GM12892 (cell line): ENCODE data around the gene WDSUB1.

ENCODE experiments used
- DNase-seq: peaks from one replicate; pipeline ENCODE4 v3.0.0; 2011; ENCODE audit not compliant: insufficient read length
- FAIRE-seq: peaks from 2 replicates; lab custom pipeline; 2011; peaks lifted over from hg19 to GRCh38; lab: Jason Lieb, UNC
- POLR2A ChIP-seq: IDR thresholded peaks from 2 replicates; pipeline ENCODE4 v1.6.1; 2011; ENCODE audit warnings: low read depth, low read length, control low read depth
- POLR2AphosphoS5 ChIP-seq: IDR thresholded peaks from 2 replicates; pipeline ENCODE4 v1.6.1; 2011; ENCODE audit warnings: low read depth, low read length, control low read depth
- TAF1 ChIP-seq: IDR thresholded peaks from 2 replicates; pipeline ENCODE4 v1.6.1; 2011; ENCODE audit warnings: low read depth, mild to moderate bottlenecking, control low read depth, low read length, borderline replicate concordance

Gene WDSUB1

DNA sequence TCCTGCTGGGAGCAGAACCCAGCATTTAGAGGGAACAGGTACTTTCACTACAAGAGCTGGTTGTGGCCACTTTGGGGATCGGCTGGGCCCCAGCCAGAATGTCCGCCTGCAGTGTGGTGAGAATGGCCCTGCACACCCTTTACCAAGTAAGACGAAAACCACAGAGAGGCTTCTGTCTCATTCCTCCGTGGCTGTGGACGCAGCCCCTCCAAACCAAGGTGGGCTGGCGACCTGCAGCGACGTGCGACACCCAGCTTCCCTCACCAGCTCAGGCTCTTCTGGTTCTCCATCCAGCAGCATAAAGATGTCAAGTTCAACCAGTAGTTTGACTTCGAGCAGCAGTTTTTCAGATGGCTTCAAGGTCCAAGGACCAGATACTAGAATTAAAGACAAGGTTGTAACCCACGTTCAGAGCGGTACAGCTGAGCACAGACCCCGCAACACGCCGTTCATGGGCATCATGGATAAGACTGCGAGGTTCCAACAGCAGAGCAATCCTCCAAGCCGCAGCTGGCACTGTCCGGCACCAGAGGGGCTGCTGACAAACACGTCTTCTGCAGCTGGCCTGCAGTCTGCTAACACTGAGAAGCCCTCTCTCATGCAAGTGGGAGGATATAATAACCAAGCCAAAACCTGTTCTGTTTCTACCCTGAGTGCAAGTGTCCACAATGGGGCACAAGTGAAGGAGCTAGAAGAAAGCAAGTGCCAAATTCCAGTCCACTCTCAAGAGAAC is 56.2 kb downstream of the WDSUB1 start:
- no peak for FAIRE-seq
- DNase-seq = no peak
- TF ChIP-seq TAF1 = no peak
- no peak for TF ChIP-seq POLR2AphosphoS5
- TF ChIP-seq POLR2A = no peak

DNA sequence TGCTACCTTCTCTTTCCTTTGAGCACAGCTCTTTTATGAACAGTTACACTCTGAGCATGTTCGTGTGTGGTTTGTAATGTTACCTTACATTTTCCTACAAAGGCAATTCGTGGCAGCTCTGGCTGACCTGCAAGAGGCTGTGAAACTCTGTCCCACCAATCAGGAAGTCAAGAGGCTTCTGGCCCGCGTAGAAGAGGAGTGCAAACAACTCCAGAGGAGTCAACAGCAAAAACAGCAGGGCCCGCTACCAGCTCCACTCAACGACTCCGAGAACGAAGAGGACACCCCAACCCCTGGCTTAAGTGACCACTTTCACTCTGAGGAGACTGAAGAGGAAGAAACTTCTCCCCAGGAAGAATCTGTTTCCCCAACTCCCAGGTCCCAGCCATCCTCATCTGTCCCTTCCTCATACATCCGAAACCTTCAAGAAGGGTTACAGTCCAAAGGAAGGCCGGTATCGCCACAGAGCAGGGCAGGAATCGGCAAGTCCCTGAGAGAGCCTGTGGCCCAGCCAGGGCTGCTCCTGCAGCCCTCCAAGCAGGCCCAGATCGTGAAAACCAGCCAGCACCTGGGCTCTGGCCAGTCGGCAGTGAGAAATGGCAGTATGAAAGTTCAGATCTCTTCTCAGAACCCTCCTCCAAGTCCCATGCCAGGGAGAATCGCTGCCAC is 56.9 kb downstream of the WDSUB1 start:
- DNase-seq (no peak), FAIRE-seq (no peak)
- no peak for TF ChIP-seq POLR2AphosphoS5
- TF ChIP-seq TAF1 = no peak
- no peak for TF ChIP-seq POLR2A

DNA sequence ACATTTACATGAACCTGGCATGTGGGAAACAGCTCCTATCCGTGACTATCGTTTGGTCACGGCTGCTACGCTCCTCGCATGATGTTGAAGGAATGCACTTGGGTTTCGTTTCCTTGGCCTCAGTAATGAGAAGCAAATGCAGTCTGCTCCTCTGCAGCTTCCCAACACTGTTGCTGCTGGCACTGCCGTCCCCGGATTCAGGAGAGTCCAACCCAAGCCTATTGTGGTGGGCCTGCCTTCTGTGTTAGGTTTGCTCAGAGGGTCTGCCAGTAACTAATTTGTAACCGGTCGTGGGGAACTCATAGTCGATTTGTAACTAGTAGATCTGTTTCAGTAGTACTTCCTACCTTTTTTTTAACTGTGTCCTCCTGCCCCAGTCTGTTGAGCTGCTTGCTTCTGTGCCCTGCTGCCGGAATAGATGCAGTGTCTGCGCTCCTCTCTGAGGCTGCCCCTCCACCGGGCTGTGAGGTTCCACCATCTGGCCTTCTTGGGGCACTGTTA is 58.4 kb downstream of the WDSUB1 start:
- no peak for DNase-seq
- no peak for TF ChIP-seq TAF1
- no peak for TF ChIP-seq POLR2A
- FAIRE-seq = no peak

GRCh38 chr2:159227467-159227866 is 59.0 kb downstream of the WDSUB1 start:
- FAIRE-seq = no peak
- TF ChIP-seq POLR2A (no peak), POLR2AphosphoS5 (no peak), TAF1 (no peak)
- no peak for DNase-seq

- no peak for DNase-seq
- no peak for FAIRE-seq
- TF ChIP-seq POLR2A (no peak), POLR2AphosphoS5 (no peak), TAF1 (no peak)
Measured at GRCh38 chr2:159226608-159227385, 59.7 kb downstream of the WDSUB1 start.

DNA sequence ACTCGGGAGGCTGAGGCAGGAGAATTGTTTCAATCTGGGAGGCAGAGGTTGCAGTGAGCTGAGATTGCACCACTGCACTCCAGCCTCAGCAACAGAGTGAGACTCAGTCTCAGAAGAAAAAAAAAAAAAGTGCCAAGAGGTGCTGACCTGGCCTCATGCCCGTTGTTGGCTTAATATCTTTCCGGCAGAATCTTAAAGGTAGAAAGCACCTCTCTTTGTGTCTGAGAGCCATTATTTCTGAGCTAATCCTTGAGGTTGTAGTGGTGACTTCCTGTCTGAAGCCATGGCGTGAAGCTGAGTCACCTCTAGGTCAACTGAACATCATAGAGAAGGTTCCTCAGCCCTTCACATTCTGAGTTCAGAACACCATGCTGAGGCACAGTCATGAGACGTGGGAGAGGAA is 60.4 kb downstream of the WDSUB1 start:
- DNase-seq (no peak), FAIRE-seq (no peak)
- TF ChIP-seq POLR2AphosphoS5 = no peak
- no peak for TF ChIP-seq POLR2A
- no peak for TF ChIP-seq TAF1

GRCh38 chr2:159225025-159226016 is 61.2 kb downstream of the WDSUB1 start:
- no peak for DNase-seq
- no peak for TF ChIP-seq TAF1
- FAIRE-seq = no peak

GRCh38 chr2:159224061-159224813 is 62.3 kb downstream of the WDSUB1 start:
- DNase-seq (no peak), FAIRE-seq (no peak)

GRCh38 chr2:159219394-159219998 is 67.0 kb downstream of the WDSUB1 start:
- DNase-seq (no peak), FAIRE-seq (no peak)
- TF ChIP-seq POLR2AphosphoS5 (no peak), POLR2A (no peak), TAF1 (no peak)

More at GRCh38 chr2:159224061-159224813, 62.3 kb downstream of the WDSUB1 start:
- TF ChIP-seq TAF1 = no peak
- TF ChIP-seq POLR2A = no peak
- no peak for TF ChIP-seq POLR2AphosphoS5
